GM12801 (cell line): Measurements from ENCODE around the gene FBXL17.

Source experiments
- TF ChIP-seq, protein P1 (sequence below): IDR thresholded peaks from one replicate; pipeline ENCODE4 v1.5.1; 2011; ENCODE audit warnings: control low read depth; ENCODE audit not compliant: insufficient read length; ENCODE audit errors: extremely low read depth

Gene FBXL17

DNA sequence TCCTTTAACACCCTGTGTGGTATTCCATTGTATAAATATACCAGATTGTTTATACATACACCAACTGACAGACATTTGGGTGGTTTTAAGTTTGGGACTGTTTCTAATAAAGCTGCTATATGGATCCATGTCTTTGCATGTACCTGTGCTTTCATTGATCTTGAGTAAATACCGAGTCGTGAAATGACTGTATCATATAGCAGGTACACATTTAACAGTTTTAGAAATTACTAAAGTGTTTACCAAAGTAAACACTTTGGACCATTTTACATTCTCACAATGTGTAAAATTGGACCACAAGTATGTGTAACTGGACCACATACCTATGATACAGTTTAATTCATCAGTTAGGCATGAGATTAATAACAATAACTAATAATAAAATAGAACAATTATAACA is 175.2 kb downstream of the FBXL17 start:
- TF ChIP-seq, protein P1, sequence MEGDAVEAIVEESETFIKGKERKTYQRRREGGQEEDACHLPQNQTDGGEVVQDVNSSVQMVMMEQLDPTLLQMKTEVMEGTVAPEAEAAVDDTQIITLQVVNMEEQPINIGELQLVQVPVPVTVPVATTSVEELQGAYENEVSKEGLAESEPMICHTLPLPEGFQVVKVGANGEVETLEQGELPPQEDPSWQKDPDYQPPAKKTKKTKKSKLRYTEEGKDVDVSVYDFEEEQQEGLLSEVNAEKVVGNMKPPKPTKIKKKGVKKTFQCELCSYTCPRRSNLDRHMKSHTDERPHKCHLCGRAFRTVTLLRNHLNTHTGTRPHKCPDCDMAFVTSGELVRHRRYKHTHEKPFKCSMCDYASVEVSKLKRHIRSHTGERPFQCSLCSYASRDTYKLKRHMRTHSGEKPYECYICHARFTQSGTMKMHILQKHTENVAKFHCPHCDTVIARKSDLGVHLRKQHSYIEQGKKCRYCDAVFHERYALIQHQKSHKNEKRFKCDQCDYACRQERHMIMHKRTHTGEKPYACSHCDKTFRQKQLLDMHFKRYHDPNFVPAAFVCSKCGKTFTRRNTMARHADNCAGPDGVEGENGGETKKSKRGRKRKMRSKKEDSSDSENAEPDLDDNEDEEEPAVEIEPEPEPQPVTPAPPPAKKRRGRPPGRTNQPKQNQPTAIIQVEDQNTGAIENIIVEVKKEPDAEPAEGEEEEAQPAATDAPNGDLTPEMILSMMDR, result no peak

GRCh38 chr5:108201721-108202120 is 180.2 kb downstream of the FBXL17 start:
- TF ChIP-seq, protein P1, result no peak

DNA sequence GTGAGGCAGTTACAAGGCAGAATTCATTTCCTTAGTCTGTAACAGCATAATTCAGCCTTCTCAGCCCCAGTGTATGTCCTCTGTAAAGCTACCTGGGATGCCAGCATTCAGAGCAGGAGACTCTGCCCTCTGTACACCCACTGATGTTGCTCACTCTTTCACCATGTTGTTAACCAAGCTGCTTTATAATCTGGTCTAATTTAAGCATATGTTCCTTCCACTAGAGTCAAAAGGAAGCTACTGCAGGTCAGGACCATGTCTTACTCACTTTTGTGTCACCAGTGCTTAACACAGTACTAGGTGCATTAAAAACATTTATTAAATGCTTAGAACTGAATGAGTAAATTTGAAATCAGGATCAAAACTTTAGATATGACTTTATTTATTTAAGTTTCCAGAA is 185.6 kb downstream of the FBXL17 start:
- TF ChIP-seq, protein P1, result no peak

- TF ChIP-seq, protein P1, result no peak
Measured at GRCh38 chr5:108193021-108193795, 188.7 kb downstream of the FBXL17 start.

- TF ChIP-seq, protein P1, result no peak
Measured at GRCh38 chr5:108184940-108185339, 197.0 kb downstream of the FBXL17 start.

DNA sequence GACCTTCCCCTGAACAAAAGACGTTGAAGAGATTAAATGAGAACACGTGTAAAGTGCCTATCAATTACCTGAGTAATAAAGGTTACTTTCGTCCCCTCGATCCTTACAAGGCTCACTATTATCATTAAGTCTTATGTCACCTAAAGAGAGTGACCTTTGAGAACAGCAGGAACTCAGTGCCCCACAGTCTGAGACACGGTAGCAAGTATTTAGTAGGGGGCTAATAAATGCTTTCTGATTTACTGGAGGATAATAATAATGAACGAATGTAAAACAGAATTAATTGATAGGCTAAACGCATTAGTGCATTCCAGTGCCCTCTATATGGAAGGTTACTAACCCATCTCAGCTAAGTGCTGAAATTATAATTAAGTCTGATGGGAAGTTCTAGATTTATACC is 199.9 kb downstream of the FBXL17 start:
- TF ChIP-seq, protein P1, result no peak

DNA sequence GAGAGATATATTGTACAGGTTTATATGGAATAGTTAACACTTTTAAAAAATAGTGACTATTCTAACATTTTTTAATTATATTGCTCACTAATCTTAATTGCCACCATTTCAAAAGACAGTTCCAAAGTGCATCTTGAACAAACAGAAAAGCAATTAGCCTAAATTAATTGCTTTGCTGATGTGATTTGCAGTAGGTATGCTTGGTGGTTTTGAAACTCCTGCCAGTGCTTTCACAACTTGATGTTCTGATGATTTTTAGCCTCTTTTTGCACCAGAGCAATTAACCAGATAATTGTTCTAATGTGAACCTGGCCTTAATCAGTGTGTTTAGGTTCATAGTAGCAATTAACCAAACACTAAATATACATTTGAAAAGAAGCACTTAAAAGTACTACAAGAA is 207.6 kb downstream of the FBXL17 start:
- TF ChIP-seq, protein P1, result no peak
